ENCODE data around the gene EEFSEC.

Gene EEFSEC

GRCh38 chr3:128275316-128276145 is 122.2 kb downstream of the EEFSEC start:
- no peak for DNase-seq

- no peak for DNase-seq
Observed at GRCh38 chr3:128276146-128276435, 122.8 kb downstream of the EEFSEC start.

GRCh38 chr3:128276577-128277183 is 123.4 kb downstream of the EEFSEC start:
- DNase-seq: no peak

- no peak for DNase-seq
Observed at GRCh38 chr3:128277378-128278069, 124.2 kb downstream of the EEFSEC start.

- DNase-seq: no peak
Observed at GRCh38 chr3:128278130-128278529, 124.8 kb downstream of the EEFSEC start.

- no peak for DNase-seq
Observed at GRCh38 chr3:128278761-128279600, 125.7 kb downstream of the EEFSEC start.

GRCh38 chr3:128279601-128279880 is 126.3 kb downstream of the EEFSEC start:
- no peak for DNase-seq

GRCh38 chr3:128280481-128281052 is 127.3 kb downstream of the EEFSEC start:
- no peak for DNase-seq

- DNase-seq: no peak
Observed at GRCh38 chr3:128281056-128281455, 127.8 kb downstream of the EEFSEC start.

GRCh38 chr3:128281461-128282367 is 128.4 kb downstream of the EEFSEC start:
- no peak for DNase-seq

- no peak for DNase-seq
Observed at GRCh38 chr3:128282380-128283196, 129.3 kb downstream of the EEFSEC start.

GRCh38 chr3:128283421-128283820 is 130.1 kb downstream of the EEFSEC start:
- DNase-seq: no peak

- no peak for DNase-seq
Observed at GRCh38 chr3:128285042-128285966, 132.0 kb downstream of the EEFSEC start.

GRCh38 chr3:128285967-128286321 is 132.7 kb downstream of the EEFSEC start:
- DNase-seq: no peak

GRCh38 chr3:128286691-128287090 is 133.4 kb downstream of the EEFSEC start:
- no peak for DNase-seq

GRCh38 chr3:128287216-128287615 is 133.9 kb downstream of the EEFSEC start:
- no peak for DNase-seq

GRCh38 chr3:128289534-128289933 is 136.3 kb downstream of the EEFSEC start:
- DNase-seq: no peak

GRCh38 chr3:128290484-128290883 is 137.2 kb downstream of the EEFSEC start:
- no peak for DNase-seq

- DNase-seq: no peak
Observed at GRCh38 chr3:128293930-128294329, 140.6 kb downstream of the EEFSEC start.

- no peak for DNase-seq
Observed at GRCh38 chr3:128294999-128295468, 141.8 kb downstream of the EEFSEC start.

All from suppressor macrophage treated with lipopolysaccharide for 4 hours (primary cell).